GM21825 (cell line): ENCODE results near the gene POU3F3.

Source experiments
- ATAC-seq: cut with Tn5 transposase; IDR thresholded peaks from one replicate; pipeline ENCODE4 v1.9.1; 2021; ENCODE audit warnings: mild to moderate bottlenecking, moderate library complexity; ENCODE audit not compliant: unreplicated experiment

Gene POU3F3

DNA sequence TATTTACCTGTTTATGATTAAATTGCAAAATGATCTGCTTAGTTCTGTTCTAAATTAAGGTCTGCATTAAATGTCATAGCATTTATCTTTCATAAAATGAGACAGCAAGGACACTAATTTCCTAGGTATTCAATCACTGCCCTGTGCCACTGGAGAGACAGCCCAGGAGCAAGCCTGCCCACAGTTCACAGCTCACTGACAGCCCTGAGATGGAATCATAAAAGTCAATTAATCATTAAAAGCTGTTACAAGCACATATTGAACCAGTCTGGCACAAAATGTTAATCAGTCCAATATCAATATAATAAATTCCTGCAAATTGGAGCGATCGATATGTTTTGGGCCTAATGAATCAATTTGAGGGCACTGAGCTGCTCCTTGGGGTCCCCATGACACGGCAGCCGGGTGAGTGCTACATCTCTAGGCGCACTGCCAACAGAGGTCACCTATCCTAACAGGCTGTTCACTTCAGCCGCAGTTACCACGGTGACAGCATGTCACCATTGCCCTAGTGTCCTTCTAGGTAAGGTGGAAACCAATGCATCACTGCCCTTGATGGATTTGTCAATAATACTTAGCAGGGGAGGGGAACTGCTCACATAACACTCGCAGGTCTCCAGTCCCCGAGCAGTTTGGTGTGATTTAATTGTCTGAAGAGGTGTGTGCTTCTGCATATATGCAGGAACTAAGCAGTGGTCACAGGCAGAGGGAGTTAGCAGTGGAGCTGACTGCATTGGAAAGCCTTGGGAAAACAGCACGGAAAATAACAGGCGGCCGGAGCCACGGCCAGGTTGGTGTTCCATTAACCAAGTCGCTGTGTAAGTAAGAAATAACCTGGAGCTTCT lies 47.3 kb downstream of the POU3F3 start:
- ATAC-seq, result no peak

DNA sequence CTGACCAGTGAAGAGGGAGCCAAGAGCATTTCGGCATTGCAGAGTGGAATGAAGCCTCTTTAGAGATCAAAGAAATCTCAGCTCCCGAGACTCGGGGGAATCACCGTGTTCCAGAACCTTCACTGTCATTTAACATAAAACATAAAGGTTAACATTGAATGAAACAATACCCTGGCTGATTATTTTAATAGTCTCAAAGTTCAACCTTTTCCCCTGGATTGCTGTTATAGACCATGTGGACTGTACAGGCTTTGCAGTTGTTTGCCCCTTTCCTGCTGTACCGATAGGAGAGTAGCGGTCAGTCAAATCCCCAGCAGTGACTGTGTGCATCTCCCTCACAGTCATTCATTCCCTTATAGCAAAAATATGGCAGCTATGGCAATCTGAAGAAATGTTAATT lies 48.4 kb downstream of the POU3F3 start:
- ATAC-seq, result no peak
